Measurements from ENCODE around the gene ASIC5.

DNA sequence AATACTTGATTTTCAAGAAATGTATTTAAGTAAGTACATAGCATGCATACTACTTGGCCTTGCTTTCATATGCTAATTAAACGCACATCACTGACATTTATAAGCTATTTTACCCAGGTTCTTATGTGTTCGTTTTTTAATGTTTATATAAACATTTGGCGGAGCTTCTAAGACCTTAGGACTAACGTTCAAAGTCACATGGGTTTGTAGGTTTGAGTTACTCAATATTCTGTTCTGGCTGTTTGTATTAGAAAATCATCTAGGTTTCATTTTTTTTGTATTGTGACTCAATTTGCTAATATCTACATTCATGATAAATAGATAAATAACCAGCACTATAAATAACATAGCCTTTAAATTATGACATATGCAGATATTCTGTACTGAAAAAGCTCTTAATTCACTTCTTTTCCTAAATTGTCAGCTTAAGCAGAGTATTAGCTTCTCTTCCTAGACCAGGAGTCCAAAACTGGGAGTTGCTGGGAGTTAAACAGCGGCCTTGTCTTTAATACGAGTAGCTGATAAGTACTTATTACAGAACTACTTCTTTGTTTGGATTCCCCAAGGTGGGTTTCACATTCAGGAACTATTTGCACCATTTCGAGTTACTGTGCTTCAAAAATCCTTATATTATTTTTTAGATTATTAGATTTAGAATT lies 65.3 kb downstream of the ASIC5 start:
- TF ChIP-seq, protein P1, sequence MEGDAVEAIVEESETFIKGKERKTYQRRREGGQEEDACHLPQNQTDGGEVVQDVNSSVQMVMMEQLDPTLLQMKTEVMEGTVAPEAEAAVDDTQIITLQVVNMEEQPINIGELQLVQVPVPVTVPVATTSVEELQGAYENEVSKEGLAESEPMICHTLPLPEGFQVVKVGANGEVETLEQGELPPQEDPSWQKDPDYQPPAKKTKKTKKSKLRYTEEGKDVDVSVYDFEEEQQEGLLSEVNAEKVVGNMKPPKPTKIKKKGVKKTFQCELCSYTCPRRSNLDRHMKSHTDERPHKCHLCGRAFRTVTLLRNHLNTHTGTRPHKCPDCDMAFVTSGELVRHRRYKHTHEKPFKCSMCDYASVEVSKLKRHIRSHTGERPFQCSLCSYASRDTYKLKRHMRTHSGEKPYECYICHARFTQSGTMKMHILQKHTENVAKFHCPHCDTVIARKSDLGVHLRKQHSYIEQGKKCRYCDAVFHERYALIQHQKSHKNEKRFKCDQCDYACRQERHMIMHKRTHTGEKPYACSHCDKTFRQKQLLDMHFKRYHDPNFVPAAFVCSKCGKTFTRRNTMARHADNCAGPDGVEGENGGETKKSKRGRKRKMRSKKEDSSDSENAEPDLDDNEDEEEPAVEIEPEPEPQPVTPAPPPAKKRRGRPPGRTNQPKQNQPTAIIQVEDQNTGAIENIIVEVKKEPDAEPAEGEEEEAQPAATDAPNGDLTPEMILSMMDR (IDR thresholded peaks at IDR 0.05; ENCODE audit: poor library complexity) = no peak
- TF ChIP-seq EZH2phosphoT487 (IDR thresholded peaks at IDR 0.05; ENCODE audit: low read depth, severe bottlenecking, unreplicated experiment) (no peak), EZH2 (IDR thresholded peaks at IDR 0.05; ENCODE audit: borderline replicate concordance) (no peak)

Data from hepatocyte (in vitro differentiated cells).